K562 (cell line): ENCODE results near the gene PPP1R14C. TPM values are rescaled to one million over a fixed set of nuclear protein-coding genes. Genes with fewer than 3 reads are reported as not detected.

Experiments used
- COPS2 ChIP-seq: fragments of 450-650 bp; conservative IDR thresholded peaks from 2 replicates; pipeline ENCODE4 v1.6.1; 2016; ENCODE audit warnings: mild to moderate bottlenecking, moderate library complexity
- CSDE1 ChIP-seq, 2 experiments: fragments of 450-650 bp; IDR thresholded peaks; 2 replicates each; pipeline ENCODE4 v1.6.1; 2016; ENCODE audit warnings: mild to moderate bottlenecking in 1 of 2
- EHMT2 ChIP-seq: fragments of 450-650 bp; IDR thresholded peaks from 2 replicates; pipeline ENCODE4 v1.6.1; 2018; ENCODE audit warnings: antibody characterized with exemption
- MAFF ChIP-seq: IDR thresholded peaks from 2 replicates; pipeline ENCODE4 v1.6.1; 2012; ENCODE audit warnings: low read length, improper control_type of control experiment
- MCM5 ChIP-seq: fragments of 450-650 bp; IDR thresholded peaks from 2 replicates; pipeline ENCODE4 v1.6.1; 2016; ENCODE audit warnings: low read depth
- MEF2D ChIP-seq: conservative IDR thresholded peaks from 2 replicates; pipeline ENCODE4 v1.6.1; 2016; ENCODE audit warnings: low read depth, missing genetic modification characterization, missing compliant biosample characterization
- MEIS2 ChIP-seq: fragments of 450-650 bp; IDR thresholded peaks from 2 replicates; pipeline ENCODE4 v1.6.1; 2014; ENCODE audit warnings: mild to moderate bottlenecking; ENCODE audit not compliant: partially characterized antibody
- MXD1 ChIP-seq: fragments of 250-450 bp; sonication (Bioruptor Pico); IDR thresholded peaks from 2 replicates; pipeline ENCODE4 v1.8.0; 2021; ENCODE audit warnings: borderline replicate concordance, mild to moderate bottlenecking, moderate library complexity; ENCODE audit not compliant: poor library complexity, severe bottlenecking
- NELFE ChIP-seq: IDR thresholded peaks from 2 replicates; pipeline ENCODE4 v1.6.1; 2011; ENCODE audit warnings: mild to moderate bottlenecking; ENCODE audit not compliant: insufficient read depth, insufficient read length
- NFE2L1 ChIP-seq: fragments of 450-650 bp; IDR thresholded peaks from 2 replicates; pipeline ENCODE4 v1.6.1; 2016; ENCODE audit warnings: missing genetic modification characterization, low read depth, mild to moderate bottlenecking, missing compliant biosample characterization, moderate library complexity, borderline replicate concordance
- NFXL1 ChIP-seq: fragments of 450-650 bp; formaldehyde crosslinking; IDR thresholded peaks from 2 replicates; pipeline ENCODE4 v1.4.0; 2021; ENCODE audit warnings: mild to moderate bottlenecking
- NR2C2 ChIP-seq, 2 experiments: fragments of 200-800 bp in 1 of 2; sonication (Bioruptor generic) in 1 of 2; sonication (generic) in 1 of 2; formaldehyde crosslinking in 1 of 2; IDR thresholded peaks; 2 replicates each; pipeline versions ENCODE4 v1.6.1 to v1.8.0; 2016 to 2022; ENCODE audit warnings: mild to moderate bottlenecking in 1 of 2, missing compliant biosample characterization in 1 of 2, missing genetic modification characterization in 1 of 2, missing genetic modification reagents in 1 of 2
- PCBP1 ChIP-seq: fragments of 200-400 bp; formaldehyde crosslinking; IDR thresholded peaks from 2 replicates; pipeline ENCODE4 v1.6.1; 2018; ENCODE audit warnings: mild to moderate bottlenecking, low read depth, low read length; ENCODE audit not compliant: poor library complexity, severe bottlenecking
- PRDM10 ChIP-seq: fragments of 450-650 bp; IDR thresholded peaks from 2 replicates; pipeline ENCODE4 v1.6.1; 2018; ENCODE audit not compliant: partially characterized antibody
- RB1 ChIP-seq: fragments of 450-650 bp; IDR thresholded peaks from 2 replicates; pipeline ENCODE4 v1.6.1; 2017; ENCODE audit warnings: low read depth, mild to moderate bottlenecking
- STAT6 ChIP-seq: sonication (generic); formaldehyde crosslinking; IDR thresholded peaks from 2 replicates; pipeline ENCODE4 v1.8.1; 2023; ENCODE audit warnings: mild to moderate bottlenecking, missing genetic modification reagents
- XRCC5 ChIP-seq: fragments of 200-400 bp; formaldehyde crosslinking; IDR thresholded peaks from 2 replicates; pipeline ENCODE4 v1.6.1; 2017; ENCODE audit warnings: low read depth, mild to moderate bottlenecking, low read length
- ZNF586 ChIP-seq: fragments of 450-650 bp; formaldehyde crosslinking; conservative IDR thresholded peaks from 2 replicates; pipeline ENCODE4 v1.4.0; 2020; ENCODE audit warnings: mild to moderate bottlenecking, moderate library complexity
- polyA plus RNA-seq, 8 experiments: library from polyadenylated mRNA; depleted of rRNA in 4 of 8; stranded (reverse) in 5 of 8; unstranded in 3 of 8; fragments of >200 nt; fragmentation: Nextera tagmentation in 2 of 8; fragmentation: Illumina TruSeq in 1 of 8; extraction: Ambion mirVana in 2 of 8; extraction: Trizol in 1 of 8; gene quantifications; 2 replicates each; pipeline versions ENCODE4 v1.2.1 to v1.2.3, GENCODE V29; 2011 to 2014; ENCODE audit warnings: inconsistent platforms in 1 of 8, missing spikeins in 1 of 8
- total RNA-seq, 7 experiments: library from RNA; depleted of rRNA in 6 of 7; stranded (reverse); fragments of >200 nt in 6 of 7; fragmentation: Illumina TruSeq in 2 of 7; extraction: Trizol in 2 of 7; gene quantifications; 2 replicates each; pipeline versions ENCODE4 v1.2.1 to v1.2.3, GENCODE V29; 2011 to 2021; ENCODE audit warnings: low replicate concordance in 1 of 7
- TF ChIP-seq, protein P1 (sequence below): fragments of 450-650 bp; IDR thresholded peaks from 2 replicates; pipeline ENCODE4 v1.6.1; 2016
- TF ChIP-seq, protein P2 (sequence below): fragments of 450-650 bp; conservative IDR thresholded peaks from 2 replicates; pipeline ENCODE4 v1.6.1; 2016; ENCODE audit warnings: missing genetic modification characterization, low read depth, mild to moderate bottlenecking, control low read depth, missing compliant biosample characterization

The PPP1R14C gene
- total and polyA plus RNA-seq, 9 of the 15 experiments (the other 6 are each of a cell fraction or from before 2014, with no cell fraction given) = 4.5 to 16.6 (median 11.9) TPM

- peak; percentile 66; the same call in 1 of the 2 replicates for TF ChIP-seq MEF2D (tag)
- TF ChIP-seq PRDM10 = peak; percentile 23
- TF ChIP-seq XRCC5 = no peak
- peak; percentile 95 for TF ChIP-seq MEIS2
- TF ChIP-seq, protein P1, sequence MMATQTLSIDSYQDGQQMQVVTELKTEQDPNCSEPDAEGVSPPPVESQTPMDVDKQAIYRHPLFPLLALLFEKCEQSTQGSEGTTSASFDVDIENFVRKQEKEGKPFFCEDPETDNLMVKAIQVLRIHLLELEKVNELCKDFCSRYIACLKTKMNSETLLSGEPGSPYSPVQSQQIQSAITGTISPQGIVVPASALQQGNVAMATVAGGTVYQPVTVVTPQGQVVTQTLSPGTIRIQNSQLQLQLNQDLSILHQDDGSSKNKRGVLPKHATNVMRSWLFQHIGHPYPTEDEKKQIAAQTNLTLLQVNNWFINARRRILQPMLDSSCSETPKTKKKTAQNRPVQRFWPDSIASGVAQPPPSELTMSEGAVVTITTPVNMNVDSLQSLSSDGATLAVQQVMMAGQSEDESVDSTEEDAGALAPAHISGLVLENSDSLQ = peak; percentile 86
- TF ChIP-seq RB1 = no peak
- no peak for TF ChIP-seq COPS2
- TF ChIP-seq NELFE = no peak
- TF ChIP-seq NR2C2 (CRISPR knock-in tag; IDR thresholded peaks at IDR 0.05) = no peak
- peak; percentile 20; the same call in 1 of the 2 replicates for TF ChIP-seq NR2C2 (tag; IDR thresholded peaks at IDR 0.05)
- no peak for TF ChIP-seq EHMT2
- TF ChIP-seq, protein P2, sequence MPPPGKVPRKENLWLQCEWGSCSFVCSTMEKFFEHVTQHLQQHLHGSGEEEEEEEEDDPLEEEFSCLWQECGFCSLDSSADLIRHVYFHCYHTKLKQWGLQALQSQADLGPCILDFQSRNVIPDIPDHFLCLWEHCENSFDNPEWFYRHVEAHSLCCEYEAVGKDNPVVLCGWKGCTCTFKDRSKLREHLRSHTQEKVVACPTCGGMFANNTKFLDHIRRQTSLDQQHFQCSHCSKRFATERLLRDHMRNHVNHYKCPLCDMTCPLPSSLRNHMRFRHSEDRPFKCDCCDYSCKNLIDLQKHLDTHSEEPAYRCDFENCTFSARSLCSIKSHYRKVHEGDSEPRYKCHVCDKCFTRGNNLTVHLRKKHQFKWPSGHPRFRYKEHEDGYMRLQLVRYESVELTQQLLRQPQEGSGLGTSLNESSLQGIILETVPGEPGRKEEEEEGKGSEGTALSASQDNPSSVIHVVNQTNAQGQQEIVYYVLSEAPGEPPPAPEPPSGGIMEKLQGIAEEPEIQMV (tag) = no peak
- no peak for TF ChIP-seq MAFF
- TF ChIP-seq STAT6 (CRISPR knock-in tag) = no peak
- TF ChIP-seq NFE2L1 (tag) = no peak
- no peak for TF ChIP-seq CSDE1 (IDR thresholded peaks at IDR 0.05)
- no peak for TF ChIP-seq MCM5
- no peak for TF ChIP-seq MXD1 (CRISPR knock-in tag)
- no peak for TF ChIP-seq ZNF586 (CRISPR knock-in tag)
- TF ChIP-seq PCBP1 = no peak
- no peak for TF ChIP-seq NFXL1 (CRISPR knock-in tag)
These were observed 53.2 kb downstream of the PPP1R14C start (continued) for GRCh38 chr6:150195996-150196417.
